Hematopoietic multipotent progenitor cell treated with erythropoietin and hydrocortisone succinate and interleukin-3 and kit ligand, for 15 days (in vitro differentiated cells): Measurements from ENCODE around the gene MB.

Experiments used
- DNase-seq: peaks from one replicate; pipeline ENCODE4 v3.0.0-alpha.2; 2015; ENCODE audit warnings: low spot score

The MB gene

DNA sequence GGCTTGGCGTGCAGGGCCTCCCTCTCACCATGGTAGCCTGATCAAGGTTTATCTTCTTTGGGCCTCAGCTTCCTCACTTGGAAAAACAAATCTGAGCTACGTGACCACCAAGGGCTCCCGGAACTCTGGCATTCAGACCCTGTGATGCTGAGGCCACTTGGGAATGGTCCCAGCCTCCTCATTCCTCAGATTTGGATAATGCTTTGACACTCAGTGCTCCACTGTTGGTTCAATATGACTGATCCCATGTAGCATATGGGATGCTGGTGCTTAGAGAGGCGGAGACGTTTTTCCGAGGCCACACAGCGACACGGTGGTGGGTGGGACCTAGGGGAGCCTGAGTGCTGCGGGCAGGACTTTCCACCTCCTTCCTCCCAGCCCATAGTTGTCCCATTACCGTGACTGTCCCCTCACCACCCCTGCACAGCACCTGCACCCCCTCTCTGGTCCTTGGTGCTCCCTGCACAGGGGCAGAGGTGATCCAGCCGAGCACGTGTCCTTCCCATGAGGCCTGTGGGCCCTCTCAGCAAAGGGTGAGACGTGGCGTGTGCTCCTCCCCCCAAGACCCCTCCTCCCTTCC is 23.1 kb downstream of the MB start:
- DNase-seq = no peak

DNA sequence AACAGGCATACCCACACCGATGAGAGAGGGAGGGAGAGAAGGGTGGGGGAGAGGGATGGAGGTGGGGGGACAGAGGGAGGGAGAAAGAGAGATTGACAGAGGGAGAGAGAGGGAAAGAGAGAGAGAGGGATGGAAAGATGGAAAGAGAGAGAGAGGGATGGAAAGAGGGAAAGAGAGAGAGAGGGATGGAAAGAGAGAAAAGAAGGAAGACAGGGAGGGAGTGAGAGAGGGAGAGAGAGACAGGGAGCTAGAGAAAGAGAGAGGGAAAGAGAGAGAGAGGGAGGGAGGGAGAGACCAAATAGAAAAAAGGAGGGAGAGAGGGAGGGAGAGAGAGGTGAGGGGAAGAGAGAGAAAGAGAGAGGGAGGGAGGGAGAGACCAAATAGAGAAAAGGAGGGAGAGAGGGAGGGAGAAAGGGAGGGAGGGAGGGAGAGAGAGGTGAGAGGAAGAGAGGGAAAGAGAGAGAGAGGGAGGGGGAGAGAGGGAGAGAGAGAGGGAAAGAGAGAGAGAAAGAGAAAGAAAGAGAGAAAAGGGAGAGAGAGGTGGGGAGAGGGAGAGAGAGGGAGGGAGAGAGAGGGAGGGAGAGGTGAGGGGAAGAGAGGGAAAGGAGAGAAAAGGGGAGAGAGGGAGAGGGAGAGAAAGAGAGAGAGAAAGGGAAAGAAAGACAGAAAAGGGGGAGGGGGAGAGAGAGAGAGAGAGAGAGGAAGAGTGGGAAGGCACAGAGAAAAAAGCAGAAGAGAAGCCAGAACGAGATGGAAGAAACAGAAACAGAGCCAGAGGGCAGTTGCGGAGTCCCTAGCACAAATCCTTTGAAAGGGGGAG is 23.8 kb downstream of the MB start:
- no peak for DNase-seq

- DNase-seq = no peak
Observed at GRCh38 chr22:35592418-35592967, 24.6 kb downstream of the MB start.

DNA sequence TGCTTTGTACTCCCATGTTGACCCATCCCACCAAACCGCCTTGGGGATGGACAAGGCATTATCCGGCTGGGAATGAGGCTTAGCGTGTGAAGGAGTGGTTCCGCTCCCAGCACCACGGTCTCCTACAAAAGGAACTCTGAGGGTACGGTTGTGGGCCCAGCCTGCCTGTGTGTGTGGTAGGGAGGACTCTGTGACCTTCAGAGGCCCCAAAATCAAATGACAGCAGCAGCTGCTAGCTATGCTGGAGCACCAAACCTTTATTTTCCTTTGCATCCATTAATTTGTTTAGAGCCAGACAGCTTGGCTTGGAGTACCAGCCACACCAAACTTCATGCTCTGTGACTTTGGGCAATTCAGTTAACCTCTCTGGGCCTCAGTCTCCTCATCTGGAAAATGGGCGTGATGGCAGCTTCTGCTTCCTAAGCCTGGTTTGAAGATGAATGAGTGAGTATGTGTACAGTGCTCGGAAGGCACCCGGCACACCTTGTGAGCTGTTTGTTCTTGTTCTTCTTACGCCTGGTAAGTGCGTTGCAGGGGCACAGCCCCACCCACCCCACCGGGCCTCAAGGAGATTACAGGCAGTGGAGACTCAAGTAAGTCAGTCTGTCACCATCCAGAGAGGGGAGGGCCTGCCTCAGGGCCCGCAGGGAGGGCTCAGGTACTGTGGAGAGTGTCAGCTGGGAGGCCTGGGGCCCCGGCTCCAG is 25.3 kb downstream of the MB start:
- DNase-seq = no peak

DNA sequence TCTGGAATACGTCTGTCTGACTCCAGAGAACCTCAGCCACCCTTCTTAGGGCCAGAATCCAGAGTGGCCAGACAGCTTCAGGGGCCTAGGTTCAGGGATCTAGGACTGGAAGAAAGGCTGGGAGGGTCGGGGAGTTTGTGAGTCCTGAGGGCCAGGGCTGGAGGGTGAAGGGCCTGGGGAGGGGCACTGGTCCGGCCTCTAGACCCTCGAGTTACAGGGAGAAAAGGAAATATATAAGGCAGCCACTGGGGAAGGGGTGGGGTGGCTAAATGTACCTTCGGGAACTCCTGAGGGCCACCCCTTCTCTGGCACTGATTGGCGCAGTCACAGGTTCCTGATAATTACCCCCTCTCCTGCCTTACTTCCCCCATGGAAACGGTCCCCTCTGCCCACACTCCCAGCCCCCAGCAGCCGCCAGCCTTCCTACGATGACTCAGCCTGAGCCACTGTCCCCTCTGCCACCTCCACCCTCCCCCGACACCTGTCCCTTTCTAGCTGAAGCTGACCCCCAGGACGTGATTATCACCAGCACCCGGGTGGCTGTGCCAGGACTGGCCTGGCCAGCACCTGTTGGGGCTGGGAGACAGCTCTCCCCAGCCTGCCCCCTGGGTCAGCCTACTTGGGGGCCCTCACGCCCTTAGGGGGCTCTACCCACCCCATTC is 26.4 kb downstream of the MB start:
- no peak for DNase-seq

DNA sequence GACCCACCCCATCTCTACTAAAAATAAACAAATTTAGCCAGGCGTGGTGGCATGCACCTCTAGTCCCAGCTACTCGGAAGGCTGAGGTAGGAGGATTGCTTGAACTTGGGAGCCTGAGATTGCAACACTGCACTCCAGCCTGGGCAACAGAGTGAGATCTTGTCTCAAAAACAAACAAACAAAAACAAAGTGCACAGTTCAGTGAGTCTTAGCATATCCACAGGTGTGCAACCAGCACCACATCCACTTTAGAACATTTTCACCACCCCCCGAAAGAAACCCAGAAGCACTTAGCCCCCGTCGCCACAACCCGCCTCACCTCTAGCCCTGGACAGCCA is 27.4 kb downstream of the MB start:
- no peak for DNase-seq

- DNase-seq = no peak
Observed at GRCh38 chr22:35589071-35589755, 27.9 kb downstream of the MB start.

DNA sequence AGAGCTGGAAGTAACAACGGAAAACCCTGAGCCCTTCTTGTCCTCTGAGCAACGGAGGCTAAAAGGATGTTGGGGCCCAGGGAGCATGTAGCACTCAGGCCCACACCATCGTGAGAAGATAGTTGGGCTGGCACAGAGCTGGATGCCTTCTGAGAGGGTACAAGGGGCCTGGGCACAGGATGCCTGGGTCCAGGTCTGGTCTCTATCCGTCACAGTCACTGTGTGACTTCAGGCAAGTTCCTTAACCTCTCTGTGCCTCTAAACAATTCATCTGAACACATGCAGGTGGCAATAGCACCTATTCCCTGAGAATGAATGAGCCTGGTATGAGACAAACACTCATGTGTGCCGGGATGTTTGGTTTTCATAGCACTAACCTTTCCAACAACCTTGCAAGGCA is 29.2 kb downstream of the MB start:
- DNase-seq = no peak

- DNase-seq = no peak
Observed at GRCh38 chr22:35587447-35587870, 29.7 kb downstream of the MB start.

GRCh38 chr22:35586771-35587170 is 30.4 kb downstream of the MB start:
- no peak for DNase-seq

GRCh38 chr22:35582861-35583670 is 34.1 kb downstream of the MB start:
- DNase-seq = peak; percentile 63

DNA sequence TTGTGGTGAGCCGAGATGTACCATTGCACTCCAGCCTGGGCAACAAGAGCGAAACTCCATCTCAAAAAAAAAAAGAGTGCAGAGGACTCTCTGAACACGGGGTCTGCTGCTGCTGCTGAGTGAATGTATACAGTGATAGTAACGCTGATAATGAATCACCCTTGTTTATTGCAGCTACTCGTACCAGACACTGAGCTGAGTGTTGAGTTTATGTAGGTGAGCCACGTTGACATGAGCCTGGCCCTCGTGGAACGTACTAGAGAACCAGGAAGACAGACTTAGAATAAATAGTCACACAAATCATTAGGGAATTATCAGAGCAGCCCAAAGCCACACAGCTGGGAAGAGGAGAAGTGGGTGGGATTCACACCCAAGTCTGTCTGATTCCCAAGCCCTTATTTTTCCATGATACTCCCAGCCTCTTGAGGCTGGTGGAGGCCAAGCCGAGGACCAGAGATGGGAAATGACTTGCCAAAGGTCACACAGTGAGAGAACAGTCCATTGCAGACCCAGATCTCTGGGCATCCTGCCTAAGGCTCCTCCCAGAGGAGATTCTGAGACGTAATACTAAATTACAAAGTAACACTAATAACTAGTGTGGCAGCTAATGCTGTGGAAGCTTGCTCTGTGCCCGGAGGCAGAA is 34.8 kb downstream of the MB start:
- DNase-seq = no peak

- DNase-seq = no peak
Observed at GRCh38 chr22:35581023-35581413, 36.1 kb downstream of the MB start.

DNA sequence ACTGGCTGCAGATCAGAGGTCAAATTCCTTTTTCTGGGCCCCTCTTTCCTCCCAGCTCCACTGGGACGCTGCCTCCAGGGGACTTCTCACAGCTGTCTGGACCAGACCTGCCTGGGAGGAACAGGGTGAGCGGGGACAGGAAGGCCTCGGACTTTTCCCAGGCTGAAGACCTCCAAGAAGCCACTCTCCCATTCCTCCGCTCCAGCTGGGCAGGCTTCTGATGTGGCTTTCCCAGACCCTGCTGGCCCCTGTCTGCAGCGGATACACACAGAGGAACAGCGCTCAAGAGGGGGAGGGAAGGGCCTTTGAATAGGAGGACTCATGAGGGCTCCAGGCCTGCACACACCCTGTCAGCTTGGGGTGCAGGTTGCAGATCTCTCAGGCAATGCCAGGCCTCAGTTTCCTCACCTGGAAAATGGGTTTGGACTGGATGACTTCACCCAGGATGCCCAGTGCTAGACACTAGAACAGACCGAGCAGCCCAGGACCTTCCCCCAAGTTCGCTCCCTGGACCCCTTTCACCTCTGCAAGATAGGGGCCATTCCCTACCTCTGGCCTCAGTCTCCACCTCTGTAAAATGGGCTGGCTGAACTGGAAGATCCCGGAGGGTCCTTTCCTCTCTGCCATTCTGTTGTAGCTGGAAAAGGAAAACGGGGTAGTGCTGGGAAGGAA is 36.6 kb downstream of the MB start:
- no peak for DNase-seq

DNA sequence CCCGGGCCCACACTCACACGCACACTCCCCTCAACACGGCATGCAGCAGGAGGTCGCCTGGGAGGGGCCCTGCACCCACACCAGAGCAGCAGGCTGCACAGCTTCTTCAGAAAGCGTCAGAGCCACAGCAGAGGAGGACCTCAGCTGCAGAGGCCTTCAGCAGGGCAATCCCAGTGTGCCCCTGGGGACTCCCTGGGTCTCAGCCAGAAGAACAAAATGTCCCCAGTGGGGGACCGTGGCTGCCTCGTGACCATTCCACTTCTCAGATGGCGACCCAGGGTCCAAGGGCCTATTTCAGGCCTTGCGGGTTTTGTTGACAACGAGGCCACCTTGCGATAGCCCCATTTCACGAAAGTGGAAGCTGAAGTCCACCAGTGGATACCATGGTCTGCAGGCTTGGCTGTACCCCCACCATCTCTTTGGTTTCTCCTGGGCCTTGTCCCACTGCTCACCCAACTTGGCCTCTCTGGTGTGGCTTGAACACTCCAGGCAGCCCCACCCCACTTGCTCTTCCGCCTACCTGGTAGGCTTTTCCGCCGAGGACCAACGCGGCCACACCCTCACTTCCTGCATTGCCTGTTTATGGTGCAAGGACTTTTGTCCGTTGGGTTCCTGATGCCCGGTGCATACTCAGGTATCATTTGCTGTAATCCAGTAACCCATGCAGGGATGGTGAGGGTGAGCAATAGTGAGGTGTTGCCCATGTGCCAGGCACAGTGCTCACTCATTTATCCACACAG is 38.1 kb downstream of the MB start:
- DNase-seq = no peak

- no peak for DNase-seq
Observed at GRCh38 chr22:35577799-35578659, 39.1 kb downstream of the MB start.

GRCh38 chr22:35576671-35577070 is 40.5 kb downstream of the MB start:
- no peak for DNase-seq

GRCh38 chr22:35575116-35575748 is 41.9 kb downstream of the MB start:
- DNase-seq = no peak
